ENCODE results near the gene MAGI2. TPM values are rescaled to one million over a fixed set of nuclear protein-coding genes. Genes with fewer than 3 reads are reported as not detected.

The MAGI2 gene
- total and polyA plus RNA-seq, 2 donors (not counting 3 experiments of a cell fraction or from before 2014, with no cell fraction given): 0.28 to 6.0 TPM

GRCh38 chr7:78845155-78845554, 608.3 kb downstream of the MAGI2 start:
- H3K9me3 ChIP-seq (replicated peaks; ENCODE audit: control insufficient read depth, insufficient read depth, low read length): no peaks in the 10 kb centered on the region
- dilution Hi-C loops (cut with MboI; ENCODE audit: extremely low pct_ligation_motif_present, low sequenced_read_pairs) (no loop called here), intact Hi-C loops (cut with micrococcal nuclease) (no loop called here)
- no peaks in the 10 kb centered on the region for H4K20me1 ChIP-seq (replicated peaks; ENCODE audit: control insufficient read depth, extremely low read depth, insufficient read depth, low read length)
- no peak overlapping the region for H2AFZ ChIP-seq (ENCODE audit: low read depth, low read length)
- no peak overlapping the region for H3K4me3 ChIP-seq (replicated peaks in 1 of 3; ENCODE audit: insufficient read depth in 1 of 3, low read depth in 1 of 3, low read length in 3 of 3)
- H3K36me3 ChIP-seq (ENCODE audit: control insufficient read depth in 2 of 2, extremely low read depth in 1 of 2, insufficient read depth in 2 of 2, low read length in 2 of 2): no peaks in the 10 kb centered on the region
- no peaks in the 10 kb centered on the region for H3K9me1 ChIP-seq (replicated peaks; ENCODE audit: control insufficient read depth, extremely low read depth, insufficient read depth, low read length)
- H3K27ac ChIP-seq (ENCODE audit: insufficient read depth, low read depth, low read length): no peak overlapping the region
- no TSS peak for BruUV-seq (replicated peaks)
- DNase-seq (ENCODE audit: low read depth, low spot score) (no peak), FAIRE-seq (no peak)
- no peak for TF ChIP-seq EZH2 (IDR thresholded peaks at IDR 0.05; ENCODE audit: borderline replicate concordance, low read depth, low read length, severe bottlenecking)
- no peak for TF ChIP-seq CTCF (IDR thresholded peaks at IDR 0.05; ENCODE audit: extremely low read depth in 1 of 2, insufficient read depth in 1 of 2, low read depth in 1 of 2, low read length in 2 of 2)
- no peak for TF ChIP-seq MAX (IDR thresholded peaks at IDR 0.05; ENCODE audit: insufficient read depth, insufficient read length)
- no peak for TF ChIP-seq POLR2AphosphoS5 (IDR thresholded peaks at IDR 0.05; ENCODE audit: insufficient read depth, low read depth, low read length)
- TF ChIP-seq POLR2A (IDR thresholded peaks at IDR 0.05; ENCODE audit: low read depth, low read length): no peak
- no peak for TF ChIP-seq MYC (IDR thresholded peaks at IDR 0.05; ENCODE audit: low read depth, low read length)
- no peak for TF ChIP-seq FOS (IDR thresholded peaks at IDR 0.05; ENCODE audit: borderline replicate concordance, insufficient read depth, low read length)
- TF ChIP-seq GATA2 (IDR thresholded peaks at IDR 0.05; ENCODE audit: insufficient read depth, insufficient read length, low read depth, low read length): no peak
- no peak for TF ChIP-seq JUN (IDR thresholded peaks at IDR 0.05; ENCODE audit: borderline replicate concordance, insufficient read depth, insufficient read length, low read depth)
- H3K9ac ChIP-seq (replicated peaks; ENCODE audit: extremely low read depth, insufficient read depth, low read length): no peak overlapping the region
- H3K27me3 ChIP-seq (ENCODE audit: control insufficient read depth in 2 of 2, insufficient read depth in 2 of 2, low read length in 2 of 2): no peaks in the 10 kb centered on the region
- no peak overlapping the region for H3K4me2 ChIP-seq (ENCODE audit: insufficient read depth, low read length)
- H3K4me1 ChIP-seq (ENCODE audit: control insufficient read depth, extremely low read depth, insufficient read depth, low read length): no peaks in the 10 kb centered on the region
- H3K79me2 ChIP-seq (ENCODE audit: control insufficient read depth, insufficient read depth, low read length): no peaks in the 10 kb centered on the region
- ChIA-PET POLR2A (no interaction called here), CTCF (no interaction called here)
